ENCODE measurements around the gene ACOX3.

DNA sequence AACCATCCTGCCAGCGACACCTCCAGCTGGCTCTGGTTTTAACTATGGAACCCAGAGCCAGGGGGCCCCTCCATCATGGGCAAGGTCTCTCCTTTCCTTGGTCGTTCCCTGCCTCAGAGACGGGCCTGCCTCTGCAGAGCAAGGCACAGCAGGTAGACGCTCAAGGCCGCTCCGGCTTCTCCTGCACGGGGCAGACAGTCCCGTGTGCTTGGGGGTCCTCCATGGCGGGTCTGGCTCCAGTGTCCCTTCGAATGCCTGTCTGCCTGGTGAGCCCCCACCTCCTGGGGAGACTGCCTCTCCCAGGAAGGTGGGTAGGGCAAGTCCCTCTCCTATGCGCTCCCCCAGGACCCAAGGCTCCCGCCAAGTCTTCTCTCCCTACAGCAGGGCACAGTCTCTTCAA lies 71.5 kb downstream of the ACOX3 start:
- TF ChIP-seq CTCF (IDR thresholded peaks at IDR 0.05) (no peak), POLR2A (IDR thresholded peaks at IDR 0.05) (no peak)
